AG10803 (cell line): ENCODE data around the gene BMPR1B.
A peak's percentile ranks its signal among the peaks of the same experiment; 100 is the strongest.

Experiments
- DNase-seq: peaks from one replicate; pipeline ENCODE4 v3.0.0; 2010; ENCODE audit warnings: low read depth
- H3K4me3 ChIP-seq: 2 replicates; pipeline ENCODE4 v1.5.1; 2011; ENCODE audit warnings: mild to moderate bottlenecking, low read length, control low read depth
- CTCF ChIP-seq: conservative IDR thresholded peaks from 2 replicates; pipeline ENCODE4 v1.5.1; 2011; ENCODE audit warnings: mild to moderate bottlenecking, low read length, control low read depth, inconsistent platforms

BMPR1B gene

GRCh38 chr4:95188701-95189370 lies 431.1 kb downstream of the BMPR1B start:
- TF ChIP-seq CTCF, result no peak
- no peak overlapping the region for H3K4me3 ChIP-seq
- DNase-seq, result no peak

- H3K4me3 ChIP-seq, result no peak overlapping the region
- DNase-seq, result no peak
- no peak for TF ChIP-seq CTCF
Measured at GRCh38 chr4:95190751-95191436, 433.1 kb downstream of the BMPR1B start.

- no peak for DNase-seq
- no peak overlapping the region for H3K4me3 ChIP-seq
- TF ChIP-seq CTCF, result no peak
Measured at GRCh38 chr4:95191537-95191936, 433.8 kb downstream of the BMPR1B start.

GRCh38 chr4:95193391-95194224 lies 435.9 kb downstream of the BMPR1B start:
- TF ChIP-seq CTCF, result no peak
- no peak overlapping the region for H3K4me3 ChIP-seq
- DNase-seq, result no peak

GRCh38 chr4:95197353-95197752 lies 439.6 kb downstream of the BMPR1B start:
- TF ChIP-seq CTCF, result no peak
- no peak for DNase-seq
- H3K4me3 ChIP-seq, result no peak overlapping the region

- peak; percentile 4 for DNase-seq
- TF ChIP-seq CTCF, result no peak
- H3K4me3 ChIP-seq, result no peak overlapping the region
Measured at GRCh38 chr4:95198961-95199360, 441.2 kb downstream of the BMPR1B start.
